ENCODE results near the gene MRPL53. TPM values are rescaled to one million over a fixed set of nuclear protein-coding genes. Genes with fewer than 3 reads are reported as not detected.

MRPL53 gene
- total and polyA plus RNA-seq, 2 of the 13 experiments (the other 11 are each of a cell fraction or from before 2014, with no cell fraction given) = 34.3 to 51.9 TPM

DNA sequence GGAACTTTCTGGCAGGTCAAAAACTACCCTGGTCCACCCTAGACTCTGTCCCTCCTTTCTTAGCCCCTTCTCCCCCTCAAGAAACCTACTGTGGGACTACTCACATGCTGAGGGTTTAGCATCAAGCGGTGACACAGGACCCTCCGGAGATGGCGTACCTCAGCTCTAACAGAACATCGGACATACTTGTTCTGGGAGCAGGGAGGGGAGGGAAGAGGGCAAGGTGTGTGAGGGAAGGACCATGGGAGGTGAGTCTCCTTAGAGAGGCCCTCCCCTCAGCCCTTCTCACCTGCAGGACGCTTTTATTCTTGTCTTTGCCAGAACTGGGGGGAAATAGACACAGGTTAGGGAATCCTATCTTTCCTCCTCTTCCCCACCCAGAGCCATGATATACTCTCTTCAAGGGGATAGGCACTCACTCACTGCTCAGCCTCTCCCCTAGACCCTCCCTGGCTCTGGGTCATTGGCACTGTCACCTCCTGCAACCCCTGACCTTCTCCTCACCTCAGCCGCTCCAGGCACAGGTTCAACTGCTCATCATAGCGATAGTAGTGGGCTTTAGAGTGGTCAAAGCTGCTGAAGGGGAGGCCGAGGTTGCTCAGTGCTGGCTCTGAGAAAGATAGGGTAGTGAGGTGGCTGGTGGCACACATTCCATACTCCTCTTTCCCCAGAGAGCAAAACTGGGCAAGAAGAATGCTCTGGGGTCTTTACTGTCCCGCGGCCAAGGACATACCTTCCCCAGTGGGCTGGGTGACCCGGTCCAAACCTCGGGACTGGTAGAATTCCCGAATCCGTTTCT is 33.2 kb upstream of the MRPL53 start (continued):
- TF ChIP-seq ZNF75D (CRISPR knock-in tag; IDR thresholded peaks at IDR 0.05; ENCODE audit: borderline replicate concordance) = 0 out of 2 replicates have a peak, but pooled peaks have one; percentile 46
- TF ChIP-seq RBM22 (optimal IDR thresholded peaks at IDR 0.05; ENCODE audit: low read length) = peak; percentile 94

DNA sequence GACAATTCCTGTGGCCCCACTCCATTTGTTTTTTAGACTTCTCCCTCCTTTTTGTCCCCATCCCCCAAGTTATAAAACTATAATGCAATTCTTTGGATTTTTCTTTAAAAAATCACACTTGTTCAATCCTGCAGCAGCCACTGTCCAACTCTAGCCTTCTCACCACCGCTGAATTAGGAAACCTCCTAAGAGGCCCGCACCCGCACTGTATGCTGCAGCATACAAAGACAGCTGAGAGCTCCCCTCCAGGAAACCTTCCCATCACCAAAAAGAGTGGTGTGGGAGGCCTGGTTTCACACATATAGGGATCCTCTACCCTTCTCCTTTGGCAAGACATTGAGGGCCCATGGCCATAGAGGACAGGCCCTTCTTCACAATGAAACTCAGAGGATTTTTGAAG is 32.1 kb upstream of the MRPL53 start:
- Histone ChIP-seq H3K79me2 (ENCODE audit: insufficient read depth, low read length) (peaks cover 51% of the 10 kb centered on the region), H3K27ac (ENCODE audit: extremely low read length, insufficient read depth, low read length) (peak overlapping the region; percentile 11), H3K9me3 (ENCODE audit: low read length) (no peaks in the 10 kb centered on the region), H2AFZ (ENCODE audit: low read length) (no peak overlapping the region), H3K27me3 (ENCODE audit: control insufficient read depth in 1 of 2, insufficient read depth in 2 of 2, low read length in 2 of 2) (no peaks in the 10 kb centered on the region; a peak in 1 of 5 replicates), H3K4me1 (ENCODE audit: insufficient read depth, low read length) (peaks cover 68% of the 10 kb centered on the region), H3K9ac (ENCODE audit: insufficient read depth, low read depth, low read length) (peak overlapping the region; percentile 83; the same call in 1 of the 2 replicates), H3K4me3 (replicated peaks in 1 of 3; ENCODE audit: insufficient read depth in 1 of 3, low read depth in 2 of 3, low read length in 3 of 3) (peak overlapping the region; percentile 67 to 86 (median 82)), H4K20me1 (ENCODE audit: insufficient read depth, low read length) (no peaks in the 10 kb centered on the region), H3K4me2 (ENCODE audit: low read depth, low read length) (peak overlapping the region; percentile 92), H3K36me3 (replicated peaks in 1 of 2; ENCODE audit: control insufficient read depth in 1 of 2, insufficient read depth in 2 of 2, low read length in 2 of 2) (no peaks in the 10 kb centered on the region; a peak in 3 of 5 replicates)
- no TSS peak for BruUV-seq (replicated peaks)
- ChIA-PET POLR2A (interaction anchor here (0.8 to 16.5 kb wide), 15 partner anchors 8 to 75 kb away, joined by 3 to 795 read pairs (median 18); partner anchors contain the start of genes AUP1, CCDC142, DQX1 and HTRA2), CTCF (ENCODE audit: low intra/inter-chr PET ratio, low total read pairs) (interaction anchor here (2.9 kb wide), 1 partner anchor 21 kb away, joined by 20 read pairs; the partner anchor contains the start of genes CCDC142 and TTC31)
- TF ChIP-seq RAD21 (CRISPR knock-in tag; IDR thresholded peaks at IDR 0.05) (no peak), POLR2A (IDR thresholded peaks at IDR 0.05; ENCODE audit: insufficient read depth in 1 of 2, low read depth in 2 of 2, low read length in 2 of 2) (peak in 1 of 2 experiments; percentile 5; a peak in 1 of 4 replicates), ZNF546 (CRISPR knock-in tag; conservative IDR thresholded peaks at IDR 0.05) (no peak), POLR2AphosphoS5 (IDR thresholded peaks at IDR 0.05; ENCODE audit: low read depth, low read length) (peak; percentile 39), ZNF34 (CRISPR knock-in tag; IDR thresholded peaks at IDR 0.05; ENCODE audit: borderline replicate concordance) (no peak), SRSF4 (IDR thresholded peaks at IDR 0.05; ENCODE audit: low read depth, low read length, poor library complexity, severe bottlenecking) (no peak), ZMYM2 (CRISPR knock-in tag; IDR thresholded peaks at IDR 0.05) (no peak), SAP130 (CRISPR knock-in tag; IDR thresholded peaks at IDR 0.05; ENCODE audit: low read depth) (0 out of 2 replicates have a peak, but pooled peaks have one; percentile 9), REXO4 (CRISPR knock-in tag; IDR thresholded peaks at IDR 0.05; ENCODE audit: borderline replicate concordance) (no peak)
- TF ChIP-seq, protein P1, sequence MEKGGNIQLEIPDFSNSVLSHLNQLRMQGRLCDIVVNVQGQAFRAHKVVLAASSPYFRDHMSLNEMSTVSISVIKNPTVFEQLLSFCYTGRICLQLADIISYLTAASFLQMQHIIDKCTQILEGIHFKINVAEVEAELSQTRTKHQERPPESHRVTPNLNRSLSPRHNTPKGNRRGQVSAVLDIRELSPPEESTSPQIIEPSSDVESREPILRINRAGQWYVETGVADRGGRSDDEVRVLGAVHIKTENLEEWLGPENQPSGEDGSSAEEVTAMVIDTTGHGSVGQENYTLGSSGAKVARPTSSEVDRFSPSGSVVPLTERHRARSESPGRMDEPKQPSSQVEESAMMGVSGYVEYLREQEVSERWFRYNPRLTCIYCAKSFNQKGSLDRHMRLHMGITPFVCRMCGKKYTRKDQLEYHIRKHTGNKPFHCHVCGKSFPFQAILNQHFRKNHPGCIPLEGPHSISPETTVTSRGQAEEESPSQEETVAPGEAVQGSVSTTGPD (CRISPR knock-in tag; IDR thresholded peaks at IDR 0.05) = no peak
- no peak for DNase-seq (ENCODE audit: low spot score)
- ATAC-seq = no peak
- intact Hi-C loops (cut with micrococcal nuclease; ENCODE audit: unreplicated experiment) (no loop called here), in situ Hi-C loops (cut with HindIII; ENCODE audit: extremely low pct_ligation_motif_present, low pct_unique_long_range_greater_than_20kb) (no loop called here)
- FAIRE-seq = no peak
- WGBS (ENCODE audit: low lambda C conversion rate) = 68% methylated on average over 3 of the region's 3 CpGs

Measured in HepG2 (cell line).